OCI-LY7 (cell line): Measurements from ENCODE around the gene MFSD8. TPM values are rescaled to one million over a fixed set of nuclear protein-coding genes. Genes with fewer than 3 reads are reported as not detected.
"Not testable (repeated sequence)": the region's sequence is repeated elsewhere in the genome, so short reads cannot be mapped to it uniquely, and the experiment has no call there.

Experiments used
- BruUV-seq: library from RNA; stranded (reverse); fragments of 400-500 nt; replicated peaks from 2 replicates; lab custom pipeline; 2021; lab: Mats Ljungman, UMichigan
- CTCF ChIA-PET: fragments of 300-600 bp; sonication (Branson Sonifier 250); formaldehyde crosslinking; loops from one replicate; lab custom pipeline; 2022; ENCODE audit warnings: antibody characterized with exemption; ENCODE audit not compliant: unreplicated experiment; lab: Charles Lee
- POLR2A ChIA-PET: fragments of 300-600 bp; sonication (Branson Sonifier 250); formaldehyde crosslinking; loops from one replicate; lab custom pipeline; 2022; ENCODE audit warnings: antibody characterized with exemption; lab: Charles Lee
- DNase-seq: peaks from one replicate; pipeline ENCODE4 v3.0.0-alpha.2; 2015; ENCODE audit warnings: low spot score
- H2AFZ ChIP-seq: fragments of 200-600 bp; sonication (generic), shearing (Covaris generic); 2 replicates; pipeline ENCODE4 v1.6.1; 2014; ENCODE audit warnings: mild to moderate bottlenecking, antibody characterized with exemption, low read length, moderate library complexity
- H3K27ac ChIP-seq: fragments of 200-600 bp; sonication (generic); 2 replicates; pipeline ENCODE4 v1.5.1; 2014; ENCODE audit warnings: mixed run types, low read depth, mild to moderate bottlenecking, moderate library complexity, low read length, inconsistent platforms; ENCODE audit not compliant: poor library complexity, severe bottlenecking
- H3K36me3 ChIP-seq: fragments of 200-600 bp; sonication (generic); 2 replicates; pipeline ENCODE4 v1.6.1; 2014; ENCODE audit warnings: mild to moderate bottlenecking, antibody characterized with exemption, low read length, moderate library complexity, mixed read lengths; ENCODE audit not compliant: insufficient read depth
- H3K4me1 ChIP-seq: fragments of 200-600 bp; sonication (generic); 2 replicates; pipeline ENCODE4 v1.5.1; 2014; ENCODE audit warnings: mild to moderate bottlenecking, low read length; ENCODE audit not compliant: insufficient read depth, poor library complexity, severe bottlenecking
- H3K4me2 ChIP-seq: fragments of 200-600 bp; sonication (generic); 2 replicates; pipeline ENCODE4 v1.6.1; 2014; ENCODE audit warnings: mild to moderate bottlenecking, low read length
- H3K4me3 ChIP-seq: fragments of 200-600 bp; sonication (generic); 2 replicates; pipeline ENCODE4 v1.5.1; 2014; ENCODE audit warnings: mild to moderate bottlenecking, low read depth, low read length; ENCODE audit not compliant: poor library complexity, severe bottlenecking
- H3K79me2 ChIP-seq: fragments of 200-600 bp; sonication (generic); 2 replicates; pipeline ENCODE4 v1.6.1; 2016; ENCODE audit warnings: low read depth, mild to moderate bottlenecking, low read length, moderate library complexity, mixed read lengths; ENCODE audit not compliant: insufficient read depth
- H3K9me2 ChIP-seq: fragments of 200-600 bp; sonication (generic); 2 replicates; pipeline ENCODE4 v1.6.1; 2016; ENCODE audit warnings: mild to moderate bottlenecking, low read length, mixed read lengths; ENCODE audit not compliant: insufficient read depth
- H3K9me3 ChIP-seq: fragments of 200-600 bp; sonication (generic); 2 replicates; pipeline ENCODE4 v1.6.1; 2014; ENCODE audit warnings: mild to moderate bottlenecking, mixed run types, low read length, mixed read lengths
- H4K20me1 ChIP-seq: fragments of 200-600 bp; sonication (generic); 2 replicates; pipeline ENCODE4 v1.6.1; 2014; ENCODE audit warnings: mild to moderate bottlenecking, antibody characterized with exemption, low read length, moderate library complexity, mixed read lengths; ENCODE audit not compliant: insufficient read depth
- EZH2phosphoT487 ChIP-seq: fragments of 200-600 bp; sonication (generic); IDR thresholded peaks from 2 replicates; pipeline ENCODE4 v1.6.1; 2018; ENCODE audit warnings: low read depth, borderline replicate concordance, mild to moderate bottlenecking, mixed run types, antibody characterized with exemption, low read length, moderate library complexity, mixed read lengths
- intact Hi-C: fragments of 100-400 bp; cut with micrococcal nuclease; formaldehyde crosslinking; loops from one replicate; pipeline ENCODE4 v1.10.0; 2022; ENCODE audit not compliant: unreplicated experiment
- total RNA-seq, 2 experiments: library from RNA; depleted of rRNA in 1 of 2; stranded (reverse); fragments of >200 nt in 1 of 2; shearing (Covaris generic) in 1 of 2; gene quantifications; 2 replicates each; pipeline ENCODE4 v1.2.3, GENCODE V29; 2014 to 2022
- TF ChIP-seq, protein P1 (sequence below): fragments of 200-600 bp; sonication (generic); conservative IDR thresholded peaks from 2 replicates; pipeline ENCODE4 v1.5.1; 2014; ENCODE audit warnings: mild to moderate bottlenecking, antibody characterized with exemption, low read length, moderate library complexity, mixed read lengths

MFSD8 gene
- total RNA-seq, 2 experiments from 2014 or later, result 15.9 to 19.8 TPM

DNA sequence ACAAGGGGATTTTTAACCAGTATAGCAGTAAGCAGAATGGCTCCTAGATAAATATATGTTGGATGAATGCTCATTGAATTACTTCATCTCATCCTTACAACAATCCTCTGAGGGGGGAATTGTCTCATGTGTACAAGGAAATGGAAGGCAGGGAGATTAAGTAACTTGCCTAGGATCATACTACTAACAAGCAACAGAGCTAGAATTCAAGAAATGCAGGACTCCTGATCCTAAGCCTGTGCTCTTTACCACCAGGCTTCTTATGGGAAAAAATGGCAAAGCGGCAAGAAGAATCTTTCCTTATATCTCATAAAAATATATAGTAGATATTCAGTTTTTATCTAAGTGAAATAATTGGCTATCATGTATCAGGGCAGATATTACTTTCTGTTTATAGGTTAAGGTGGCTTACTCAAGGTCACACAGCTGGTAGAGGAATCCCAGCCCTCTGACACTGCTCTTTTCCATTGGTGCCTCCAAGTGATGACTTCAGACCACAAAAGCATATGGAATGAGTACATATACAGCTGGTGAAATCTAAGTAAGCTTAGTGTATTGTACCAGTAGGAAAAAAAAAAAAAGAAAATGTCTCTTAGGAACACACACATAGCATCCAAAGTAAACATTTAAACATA, 2.3 kb upstream of the MFSD8 start:
- Histone ChIP-seq H3K4me1 (peaks cover 8% of the 10 kb centered on the region), H3K79me2 (peaks cover 29% of the 10 kb centered on the region; the same call in 1 of the 2 replicates), H2AFZ (no peak overlapping the region), H3K9me2 (no peaks in the 10 kb centered on the region), H3K4me2 (no peak overlapping the region), H3K36me3 (peaks cover 8% of the 10 kb centered on the region), H3K27ac (no peak overlapping the region), H3K4me3 (no peak overlapping the region), H4K20me1 (0 out of 2 replicates have a peak, but pooled peaks cover 4% of the 10 kb centered on the region), H3K9me3 (no peaks in the 10 kb centered on the region)
- CTCF ChIA-PET, result no interaction called here
- intact Hi-C loops, result loop anchor here (5.0 to 10.0 kb wide), 2 partner anchors 845 to 1128 kb away; partner anchors contain the start of genes C4orf33 and SCLT1
- no peak for DNase-seq
- TSS peak; percentile 54 for BruUV-seq
- POLR2A ChIA-PET, result interaction anchor here (0.6 to 1.1 kb wide), 3 partner anchors 25 to 94 kb away, joined by 4 to 5 read pairs (median 5); partner anchors contain the start of gene LARP1B
- TF ChIP-seq, protein P1, sequence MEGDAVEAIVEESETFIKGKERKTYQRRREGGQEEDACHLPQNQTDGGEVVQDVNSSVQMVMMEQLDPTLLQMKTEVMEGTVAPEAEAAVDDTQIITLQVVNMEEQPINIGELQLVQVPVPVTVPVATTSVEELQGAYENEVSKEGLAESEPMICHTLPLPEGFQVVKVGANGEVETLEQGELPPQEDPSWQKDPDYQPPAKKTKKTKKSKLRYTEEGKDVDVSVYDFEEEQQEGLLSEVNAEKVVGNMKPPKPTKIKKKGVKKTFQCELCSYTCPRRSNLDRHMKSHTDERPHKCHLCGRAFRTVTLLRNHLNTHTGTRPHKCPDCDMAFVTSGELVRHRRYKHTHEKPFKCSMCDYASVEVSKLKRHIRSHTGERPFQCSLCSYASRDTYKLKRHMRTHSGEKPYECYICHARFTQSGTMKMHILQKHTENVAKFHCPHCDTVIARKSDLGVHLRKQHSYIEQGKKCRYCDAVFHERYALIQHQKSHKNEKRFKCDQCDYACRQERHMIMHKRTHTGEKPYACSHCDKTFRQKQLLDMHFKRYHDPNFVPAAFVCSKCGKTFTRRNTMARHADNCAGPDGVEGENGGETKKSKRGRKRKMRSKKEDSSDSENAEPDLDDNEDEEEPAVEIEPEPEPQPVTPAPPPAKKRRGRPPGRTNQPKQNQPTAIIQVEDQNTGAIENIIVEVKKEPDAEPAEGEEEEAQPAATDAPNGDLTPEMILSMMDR, result no peak
- TF ChIP-seq EZH2phosphoT487, result no peak

DNA sequence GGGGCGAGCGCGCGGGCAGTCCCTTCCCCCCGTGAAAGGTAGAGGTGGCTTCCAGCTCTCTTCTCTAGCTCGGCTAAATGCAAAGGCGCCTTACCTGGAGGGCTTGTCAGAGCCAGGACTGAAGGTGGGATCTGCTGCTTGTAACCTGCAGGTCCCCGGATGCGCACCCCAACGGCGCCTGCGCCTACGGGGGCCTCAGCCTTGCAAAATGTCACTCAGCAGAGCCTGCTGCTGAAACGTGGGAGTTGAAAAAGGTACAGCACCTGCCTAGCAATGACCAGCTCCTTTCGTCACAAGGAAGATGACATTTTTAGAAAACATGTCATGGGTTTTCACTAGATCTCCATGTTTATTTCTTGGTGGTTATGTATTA, 816 bp upstream of the MFSD8 start:
- peak; percentile 66 for DNase-seq
- intact Hi-C loops, result loop anchor here (1.0 to 10.0 kb wide), 5 partner anchors 85 to 1129 kb away; partner anchors contain the start of genes C4orf33, LARP1B, PGRMC2 and PLK4
- Histone ChIP-seq H3K4me1 (peaks cover 8% of the 10 kb centered on the region), H3K4me2 (peak overlapping the region; percentile 79), H2AFZ (peak overlapping the region; percentile 63), H3K79me2 (peaks cover 39% of the 10 kb centered on the region; the same call in 1 of the 2 replicates), H3K9me3 (no peaks in the 10 kb centered on the region), H3K9me2 (no peaks in the 10 kb centered on the region), H3K36me3 (peaks cover 8% of the 10 kb centered on the region), H3K4me3 (peak overlapping the region; percentile 76), H3K27ac (peak overlapping the region; percentile 53), H4K20me1 (0 out of 2 replicates have a peak, but pooled peaks cover 4% of the 10 kb centered on the region)
- CTCF ChIA-PET, result interaction anchor here (0.6 kb wide), 1 partner anchor 1260 kb away, joined by 3 read pairs; no protein-coding TSS in a partner anchor
- TF ChIP-seq EZH2phosphoT487, result no peak
- TF ChIP-seq, protein P1, result no peak
- POLR2A ChIA-PET, result interaction anchor here (0.7 to 2.0 kb wide), 18 partner anchors 8 to 1129 kb away, joined by 3 to 16 read pairs (median 4); partner anchors contain the start of genes LARP1B and PGRMC2
- TSS peak; percentile 52 for BruUV-seq

DNA sequence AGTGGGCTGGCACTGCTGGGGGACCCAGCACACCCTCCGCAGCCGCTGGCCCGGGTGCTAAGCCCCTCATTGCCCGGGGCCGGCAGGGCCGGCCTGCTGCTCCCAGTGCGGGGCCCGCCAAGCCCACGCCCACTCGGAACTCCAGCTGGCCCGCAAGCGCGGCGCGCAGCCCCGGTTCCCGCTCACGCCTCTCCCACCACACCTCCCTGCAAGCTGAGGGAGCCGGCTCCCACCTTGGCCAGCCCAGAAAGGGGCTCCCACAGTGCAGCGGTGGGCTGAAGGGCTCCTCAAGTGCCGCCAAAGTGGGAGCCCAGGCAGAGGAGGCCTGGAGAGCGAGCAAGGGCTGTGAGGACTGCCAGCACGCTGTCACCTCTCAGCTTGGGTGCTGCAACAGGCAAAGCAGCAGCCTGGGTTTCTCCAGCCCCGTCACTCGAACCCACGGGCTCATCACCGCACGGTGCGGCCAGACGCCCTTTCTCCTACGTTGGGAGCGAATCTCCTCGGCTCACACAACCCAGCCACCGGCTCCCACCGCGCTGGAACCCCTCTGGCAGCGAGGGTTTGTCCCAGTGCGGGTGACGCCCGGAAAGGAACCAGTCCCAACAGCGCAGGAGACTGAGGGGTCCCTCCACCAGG, 429 bp downstream of the MFSD8 start:
- BruUV-seq, H3K4me1 ChIP-seq: not testable (repeated sequence)

DNA sequence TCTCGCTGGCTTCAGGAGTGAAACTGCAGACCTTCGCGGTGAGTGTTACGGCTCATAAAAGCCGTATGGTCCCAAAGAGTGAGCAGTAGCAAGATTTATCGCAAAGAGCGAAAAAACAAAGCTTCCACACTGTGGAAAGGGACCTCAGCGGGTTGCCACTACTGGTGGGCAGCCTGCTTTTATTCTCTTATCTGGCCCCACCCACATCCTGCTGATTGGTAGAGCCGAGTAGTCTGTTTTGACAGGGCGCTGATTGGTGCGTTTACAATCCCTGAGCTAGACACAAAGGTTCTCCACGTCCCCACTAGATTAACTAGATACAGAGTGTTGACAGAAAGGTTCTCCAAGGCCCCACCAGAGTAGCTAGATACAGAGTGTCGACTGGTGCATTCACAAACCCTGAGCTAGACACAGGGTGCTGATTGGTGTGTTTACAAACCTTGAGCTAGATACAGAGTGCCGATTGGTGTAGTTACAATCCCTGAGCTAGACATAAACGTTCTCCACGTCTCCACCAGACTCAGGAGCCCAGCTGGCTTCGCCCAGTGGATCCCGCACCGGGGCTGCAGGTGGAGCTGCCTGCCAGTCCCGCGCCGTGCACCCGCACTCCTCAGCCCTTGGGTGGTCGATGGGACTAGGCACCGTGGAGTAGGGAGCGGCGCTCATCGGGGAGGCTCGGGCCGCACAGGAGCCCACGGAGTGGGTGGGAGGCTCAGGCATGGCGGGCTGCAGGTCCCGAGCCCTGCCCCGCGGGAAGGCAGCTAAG, 1.2 kb downstream of the MFSD8 start:
- H2AFZ ChIP-seq, H3K9me3 ChIP-seq, H4K20me1 ChIP-seq, H3K9me2 ChIP-seq, H3K4me1 ChIP-seq, BruUV-seq, CTCF ChIA-PET, H3K36me3 ChIP-seq, H3K27ac ChIP-seq, DNase-seq: not testable (repeated sequence)
- POLR2A ChIA-PET, result interaction anchor here (0.5 to 2.0 kb wide), 5 partner anchors 15 to 322 kb away, joined by 3 to 5 read pairs (median 3); no protein-coding TSS in a partner anchor
- peak overlapping the region; percentile 45; the same call in 1 of the 2 replicates for H3K4me2 ChIP-seq
- intact Hi-C loops, result loop anchor here (2.0 to 10.0 kb wide), 2 partner anchors 323 to 1131 kb away; partner anchors contain the start of genes C4orf33, PGRMC2 and SCLT1
- H3K4me3 ChIP-seq, result peak overlapping the region; percentile 76
- H3K79me2 ChIP-seq, result peaks cover 43% of the 10 kb centered on the region; the same call in 1 of the 2 replicates

More for the DNA sequence above, 429 bp downstream of the MFSD8 start:
- H3K9me2 ChIP-seq, H3K9me3 ChIP-seq, H4K20me1 ChIP-seq, CTCF ChIA-PET, H3K36me3 ChIP-seq, DNase-seq: not testable (repeated sequence)
- peak overlapping the region; percentile 53 for H3K27ac ChIP-seq
- peak overlapping the region; percentile 45 for H3K4me2 ChIP-seq
- intact Hi-C loops, result loop anchor here (1.0 to 10.0 kb wide), 5 partner anchors 84 to 1130 kb away; partner anchors contain the start of genes C4orf33, LARP1B, PGRMC2 and PLK4
- POLR2A ChIA-PET, result interaction anchor here (0.7 to 2.0 kb wide), 13 partner anchors 8 to 1130 kb away, joined by 3 to 16 read pairs (median 4); partner anchors contain the start of gene LARP1B
- H3K4me3 ChIP-seq, result peak overlapping the region; percentile 76
- H3K79me2 ChIP-seq, result peaks cover 44% of the 10 kb centered on the region; the same call in 1 of the 2 replicates
- H2AFZ ChIP-seq, result peak overlapping the region; percentile 78
